HG03520 (cell line): ENCODE measurements around the gene GRM4.

ENCODE experiments used
- ATAC-seq: cut with Tn5 transposase; IDR thresholded peaks from one replicate; pipeline ENCODE4 v1.9.1; 2021; ENCODE audit warnings: mild to moderate bottlenecking, moderate library complexity; ENCODE audit not compliant: unreplicated experiment

Gene GRM4

GRCh38 chr6:34110610-34111009, 35.3 kb downstream of the GRM4 start:
- ATAC-seq = no peak

- ATAC-seq = no peak
Measured at GRCh38 chr6:34108176-34108575, 37.7 kb downstream of the GRM4 start.

GRCh38 chr6:34106900-34107299, 39.0 kb downstream of the GRM4 start:
- no peak for ATAC-seq

GRCh38 chr6:34106421-34106820, 39.5 kb downstream of the GRM4 start:
- ATAC-seq = no peak

- ATAC-seq = no peak
Measured at GRCh38 chr6:34104628-34105027, 41.3 kb downstream of the GRM4 start.

- no peak for ATAC-seq
Measured at GRCh38 chr6:34104186-34104585, 41.7 kb downstream of the GRM4 start.

- ATAC-seq = no peak
Measured at GRCh38 chr6:34103321-34103720, 42.6 kb downstream of the GRM4 start.

- ATAC-seq = no peak
Measured at GRCh38 chr6:34102696-34103095, 43.2 kb downstream of the GRM4 start.

GRCh38 chr6:34102099-34102656, 43.7 kb downstream of the GRM4 start:
- no peak for ATAC-seq

GRCh38 chr6:34100788-34101187, 45.1 kb downstream of the GRM4 start:
- ATAC-seq = no peak

- ATAC-seq = no peak
Measured at GRCh38 chr6:34099878-34100277, 46.0 kb downstream of the GRM4 start.

- ATAC-seq = no peak
Measured at GRCh38 chr6:34098045-34098936, 47.6 kb downstream of the GRM4 start.

GRCh38 chr6:34096814-34097213, 49.1 kb downstream of the GRM4 start:
- no peak for ATAC-seq

- no peak for ATAC-seq
Measured at GRCh38 chr6:34096193-34096592, 49.7 kb downstream of the GRM4 start.

GRCh38 chr6:34095741-34096140, 50.1 kb downstream of the GRM4 start:
- ATAC-seq = no peak

- no peak for ATAC-seq
Measured at GRCh38 chr6:34095136-34095505, 50.8 kb downstream of the GRM4 start.

- no peak for ATAC-seq
Measured at GRCh38 chr6:34094474-34095135, 51.3 kb downstream of the GRM4 start.

GRCh38 chr6:34093854-34094430, 51.9 kb downstream of the GRM4 start:
- ATAC-seq = no peak

GRCh38 chr6:34093206-34093605, 52.7 kb downstream of the GRM4 start:
- ATAC-seq = no peak

GRCh38 chr6:34092631-34093030, 53.3 kb downstream of the GRM4 start:
- no peak for ATAC-seq

- no peak for ATAC-seq
Measured at GRCh38 chr6:34090935-34091334, 55.0 kb downstream of the GRM4 start.

- no peak for ATAC-seq
Measured at GRCh38 chr6:34090529-34090928, 55.4 kb downstream of the GRM4 start.
